HepG2 (cell line): ENCODE results near the gene CAPN11. TPM values are rescaled to one million over a fixed set of nuclear protein-coding genes. Genes with fewer than 3 reads are reported as not detected.

Experiments
- ERF ChIP-seq: IDR thresholded peaks from 2 replicates; pipeline ENCODE4 v1.6.1; 2018; ENCODE audit warnings: missing biosample characterization, missing genetic modification reagents
- EZH2 ChIP-seq: conservative IDR thresholded peaks from 2 replicates; pipeline ENCODE4 v1.6.1; 2012; ENCODE audit warnings: mild to moderate bottlenecking, low read depth, low read length, moderate library complexity
- HDAC2 ChIP-seq: sonication (generic); formaldehyde crosslinking; IDR thresholded peaks from 2 replicates; pipeline ENCODE4 v1.4.0; 2020; ENCODE audit warnings: missing genetic modification reagents
- HES4 ChIP-seq: sonication (generic); formaldehyde crosslinking; IDR thresholded peaks from 2 replicates; pipeline ENCODE4 v1.9.0; 2021; ENCODE audit warnings: mild to moderate bottlenecking, missing genetic modification reagents, borderline replicate concordance
- KAT7 ChIP-seq: IDR thresholded peaks from 2 replicates; pipeline ENCODE4 v1.6.1; 2018; ENCODE audit warnings: borderline replicate concordance, missing compliant biosample characterization
- KDM3A ChIP-seq: IDR thresholded peaks from 2 replicates; pipeline ENCODE4 v1.6.1; 2018; ENCODE audit warnings: low read depth, missing compliant biosample characterization
- KDM5B ChIP-seq: sonication (generic); formaldehyde crosslinking; IDR thresholded peaks from 2 replicates; pipeline ENCODE4 v1.4.0; 2020; ENCODE audit warnings: missing genetic modification reagents, mild to moderate bottlenecking, borderline replicate concordance
- LCORL ChIP-seq, 2 experiments: fragments of 450-650 bp in 1 of 2; sonication (generic) in 1 of 2; formaldehyde crosslinking in 1 of 2; IDR thresholded peaks; 2 replicates each; pipeline versions ENCODE4 v1.5.0 to v1.6.1; 2017 to 2020; ENCODE audit warnings: antibody characterized with exemption in 1 of 2, missing genetic modification reagents in 1 of 2
- NFRKB ChIP-seq: fragments of 450-650 bp; IDR thresholded peaks from 2 replicates; pipeline ENCODE4 v1.6.1; 2017
- PITX1 ChIP-seq: sonication (generic); formaldehyde crosslinking; IDR thresholded peaks from 2 replicates; pipeline ENCODE4 v1.5.1; 2020; ENCODE audit warnings: mild to moderate bottlenecking, missing genetic modification reagents
- SIX4 ChIP-seq: sonication (generic); formaldehyde crosslinking; IDR thresholded peaks from 2 replicates; pipeline ENCODE4 v1.4.0; 2020; ENCODE audit warnings: missing genetic modification reagents
- XBP1 ChIP-seq: sonication (generic); formaldehyde crosslinking; IDR thresholded peaks from 2 replicates; pipeline ENCODE4 v1.5.0; 2020; ENCODE audit warnings: missing genetic modification reagents
- ZNF138 ChIP-seq: sonication (generic); formaldehyde crosslinking; IDR thresholded peaks from 2 replicates; pipeline ENCODE4 v1.5.0; 2020; ENCODE audit warnings: mild to moderate bottlenecking, low read depth, missing genetic modification reagents
- ZNF501 ChIP-seq: sonication (generic); formaldehyde crosslinking; IDR thresholded peaks from 2 replicates; pipeline ENCODE4 v1.5.1; 2020; ENCODE audit warnings: mild to moderate bottlenecking, moderate library complexity, missing genetic modification reagents
- ZNF510 ChIP-seq: sonication (generic); formaldehyde crosslinking; IDR thresholded peaks from 2 replicates; pipeline ENCODE4 v1.4.0; 2020; ENCODE audit warnings: low read depth, mild to moderate bottlenecking, missing genetic modification reagents
- ZNF607 ChIP-seq: sonication (generic); formaldehyde crosslinking; IDR thresholded peaks from 2 replicates; pipeline ENCODE4 v1.5.1; 2020; ENCODE audit warnings: missing genetic modification reagents, mild to moderate bottlenecking, borderline replicate concordance
- polyA plus RNA-seq, 8 experiments: library from polyadenylated mRNA; depleted of rRNA in 3 of 8; stranded (reverse) in 7 of 8; unstranded in 1 of 8; fragments of >200 nt; fragmentation: Illumina TruSeq in 4 of 8; extraction: Trizol in 4 of 8; gene quantifications; 2 replicates each; pipeline versions ENCODE4 v1.2.1 to v1.2.3, GENCODE V29; 2011 to 2016; ENCODE audit warnings: low read depth in 4 of 8, missing spikeins in 1 of 8, mixed read lengths in 1 of 8; ENCODE audit not compliant: insufficient read depth in 1 of 8
- total RNA-seq, 5 experiments: library from RNA; depleted of rRNA; stranded (reverse); fragments of >200 nt; fragmentation: Illumina TruSeq; extraction: Trizol; gene quantifications; 2 replicates each; pipeline ENCODE4 v1.2.3, GENCODE V29; 2016; ENCODE audit warnings: low read depth in 1 of 5
- TF ChIP-seq, protein P1 (sequence below): sonication (generic); formaldehyde crosslinking; IDR thresholded peaks from 2 replicates; pipeline ENCODE4 v1.5.0; 2020; ENCODE audit warnings: missing genetic modification reagents, mild to moderate bottlenecking, borderline replicate concordance
- TF ChIP-seq, protein P2 (sequence below): sonication (generic); formaldehyde crosslinking; IDR thresholded peaks from 2 replicates; pipeline ENCODE4 v1.8.0; 2022; ENCODE audit warnings: mild to moderate bottlenecking, missing genetic modification reagents; ENCODE audit not compliant: insufficient replicate concordance
- TF ChIP-seq, protein P3 (sequence below), 2 experiments: sonication (generic) in 1 of 2; formaldehyde crosslinking in 1 of 2; IDR thresholded peaks; 2 replicates each; pipeline versions ENCODE4 v1.4.0 to v1.6.1; 2018 to 2020; ENCODE audit warnings: missing genetic modification reagents in 2 of 2, borderline replicate concordance in 1 of 2, low read depth in 1 of 2, mild to moderate bottlenecking in 1 of 2, missing biosample characterization in 1 of 2
- TF ChIP-seq, protein P4 (sequence below): IDR thresholded peaks from 2 replicates; pipeline ENCODE4 v1.6.1; 2016; ENCODE audit warnings: missing genetic modification reagents, missing compliant biosample characterization
- TF ChIP-seq, protein P5 (sequence below): IDR thresholded peaks from 2 replicates; pipeline ENCODE4 v1.6.1; 2018; ENCODE audit warnings: missing genetic modification reagents

Gene CAPN11
- total and polyA plus RNA-seq, 2 of the 13 experiments (the other 11 are each of a cell fraction or from before 2014, with no cell fraction given), result 0.07 to 0.11 TPM

DNA sequence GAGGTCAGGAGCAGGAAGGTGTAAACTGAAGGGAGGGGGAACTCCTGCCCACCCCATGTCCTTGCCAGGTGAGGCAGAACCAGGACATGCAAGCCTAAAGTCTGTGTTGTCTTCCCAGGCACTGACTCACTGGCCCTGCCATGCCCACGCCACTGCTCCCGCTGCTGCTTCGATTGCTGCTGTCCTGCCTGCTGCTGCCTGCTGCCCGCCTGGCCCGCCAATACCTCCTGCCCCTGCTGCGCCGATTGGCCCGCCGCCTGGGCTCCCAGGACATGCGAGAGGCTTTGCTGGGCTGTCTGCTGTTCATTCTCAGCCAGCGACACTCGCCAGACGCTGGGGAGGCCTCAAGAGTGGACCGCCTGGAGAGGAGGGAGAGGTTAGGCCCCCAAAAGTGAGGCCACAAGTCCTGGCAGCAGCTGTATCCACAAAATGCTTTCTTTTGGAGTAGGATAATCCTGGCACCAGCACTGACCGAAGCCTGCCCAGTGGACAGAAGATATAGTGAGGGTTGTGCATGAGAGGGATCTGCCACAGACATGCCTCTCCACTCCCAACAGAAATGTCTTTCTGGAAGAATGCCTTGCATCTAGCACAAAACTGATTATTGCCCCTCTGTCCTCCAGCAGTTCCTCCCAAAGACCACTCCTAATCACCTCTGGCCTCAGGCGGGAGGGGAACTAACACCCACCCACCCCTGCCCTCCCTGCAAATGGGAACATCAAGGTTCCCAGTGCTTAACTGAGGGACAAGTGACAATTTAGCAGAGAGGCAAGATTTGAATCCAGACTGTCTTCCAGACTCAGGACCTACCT is 58.9 kb downstream of the CAPN11 start (continued):
- TF ChIP-seq ERF (CRISPR knock-in tag) (peak; percentile 72; the same call in 1 of the 2 replicates), SIX4 (CRISPR knock-in tag) (0 out of 2 replicates have a peak, but pooled peaks have one; percentile 33), PITX1 (CRISPR knock-in tag) (peak; percentile 49; the same call in 1 of the 2 replicates), XBP1 (no peak), ZNF510 (CRISPR knock-in tag) (no peak), NFRKB (no peak), EZH2 (peak; percentile 80; the same call in 1 of the 2 replicates), ZNF138 (CRISPR knock-in tag) (peak; percentile 82; the same call in 1 of the 2 replicates), KDM3A (0 out of 2 replicates have a peak, but pooled peaks have one; percentile 20), KAT7 (CRISPR knock-in tag) (0 out of 2 replicates have a peak, but pooled peaks have one; percentile 49), KDM5B (peak; percentile 92), HDAC2 (peak; percentile 30; the same call in 1 of the 2 replicates), ZNF501 (CRISPR knock-in tag) (peak; percentile 34; the same call in 1 of the 2 replicates), LCORL (IDR thresholded peaks at IDR 0.05) (no peak), LCORL (CRISPR knock-in tag; IDR thresholded peaks at IDR 0.05) (peak; percentile 46; the same call in 1 of the 2 replicates), ZNF607 (0 out of 2 replicates have a peak, but pooled peaks have one; percentile 27), HES4 (CRISPR knock-in tag) (peak; percentile 37; the same call in 1 of the 2 replicates)
- TF ChIP-seq, protein P1, sequence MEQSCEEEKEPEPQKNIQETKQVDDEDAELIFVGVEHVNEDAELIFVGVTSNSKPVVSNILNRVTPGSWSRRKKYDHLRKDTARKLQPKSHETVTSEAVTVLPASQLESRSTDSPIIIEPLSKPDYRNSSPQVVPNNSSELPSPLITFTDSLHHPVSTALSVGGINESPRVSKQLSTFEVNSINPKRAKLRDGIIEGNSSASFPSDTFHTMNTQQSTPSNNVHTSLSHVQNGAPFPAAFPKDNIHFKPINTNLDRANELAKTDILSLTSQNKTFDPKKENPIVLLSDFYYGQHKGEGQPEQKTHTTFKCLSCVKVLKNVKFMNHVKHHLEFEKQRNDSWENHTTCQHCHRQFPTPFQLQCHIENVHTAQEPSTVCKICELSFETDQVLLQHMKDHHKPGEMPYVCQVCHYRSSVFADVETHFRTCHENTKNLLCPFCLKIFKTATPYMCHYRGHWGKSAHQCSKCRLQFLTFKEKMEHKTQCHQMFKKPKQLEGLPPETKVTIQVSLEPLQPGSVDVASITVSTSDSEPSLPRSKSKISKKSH (CRISPR knock-in tag), result peak; percentile 85
- TF ChIP-seq, protein P2, sequence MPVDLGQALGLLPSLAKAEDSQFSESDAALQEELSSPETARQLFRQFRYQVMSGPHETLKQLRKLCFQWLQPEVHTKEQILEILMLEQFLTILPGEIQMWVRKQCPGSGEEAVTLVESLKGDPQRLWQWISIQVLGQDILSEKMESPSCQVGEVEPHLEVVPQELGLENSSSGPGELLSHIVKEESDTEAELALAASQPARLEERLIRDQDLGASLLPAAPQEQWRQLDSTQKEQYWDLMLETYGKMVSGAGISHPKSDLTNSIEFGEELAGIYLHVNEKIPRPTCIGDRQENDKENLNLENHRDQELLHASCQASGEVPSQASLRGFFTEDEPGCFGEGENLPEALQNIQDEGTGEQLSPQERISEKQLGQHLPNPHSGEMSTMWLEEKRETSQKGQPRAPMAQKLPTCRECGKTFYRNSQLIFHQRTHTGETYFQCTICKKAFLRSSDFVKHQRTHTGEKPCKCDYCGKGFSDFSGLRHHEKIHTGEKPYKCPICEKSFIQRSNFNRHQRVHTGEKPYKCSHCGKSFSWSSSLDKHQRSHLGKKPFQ (CRISPR knock-in tag), result no peak
- TF ChIP-seq, protein P3, sequence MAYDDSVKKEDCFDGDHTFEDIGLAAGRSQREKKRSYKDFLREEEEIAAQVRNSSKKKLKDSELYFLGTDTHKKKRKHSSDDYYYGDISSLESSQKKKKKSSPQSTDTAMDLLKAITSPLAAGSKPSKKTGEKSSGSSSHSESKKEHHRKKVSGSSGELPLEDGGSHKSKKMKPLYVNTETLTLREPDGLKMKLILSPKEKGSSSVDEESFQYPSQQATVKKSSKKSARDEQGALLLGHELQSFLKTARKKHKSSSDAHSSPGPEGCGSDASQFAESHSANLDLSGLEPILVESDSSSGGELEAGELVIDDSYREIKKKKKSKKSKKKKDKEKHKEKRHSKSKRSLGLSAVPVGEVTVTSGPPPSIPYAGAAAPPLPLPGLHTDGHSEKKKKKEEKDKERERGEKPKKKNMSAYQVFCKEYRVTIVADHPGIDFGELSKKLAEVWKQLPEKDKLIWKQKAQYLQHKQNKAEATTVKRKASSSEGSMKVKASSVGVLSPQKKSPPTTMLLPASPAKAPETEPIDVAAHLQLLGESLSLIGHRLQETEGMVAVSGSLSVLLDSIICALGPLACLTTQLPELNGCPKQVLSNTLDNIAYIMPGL (CRISPR knock-in tag; IDR thresholded peaks at IDR 0.05; ENCODE audit: borderline replicate concordance in 1 of 2, low read depth in 1 of 2), result peak in 1 of 2 experiments; percentile 51; a peak in 1 of 4 replicates
- TF ChIP-seq, protein P4, sequence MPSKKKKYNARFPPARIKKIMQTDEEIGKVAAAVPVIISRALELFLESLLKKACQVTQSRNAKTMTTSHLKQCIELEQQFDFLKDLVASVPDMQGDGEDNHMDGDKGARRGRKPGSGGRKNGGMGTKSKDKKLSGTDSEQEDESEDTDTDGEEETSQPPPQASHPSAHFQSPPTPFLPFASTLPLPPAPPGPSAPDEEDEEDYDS (CRISPR knock-in tag), result peak; percentile 31; the same call in 1 of the 2 replicates
- TF ChIP-seq, protein P5, sequence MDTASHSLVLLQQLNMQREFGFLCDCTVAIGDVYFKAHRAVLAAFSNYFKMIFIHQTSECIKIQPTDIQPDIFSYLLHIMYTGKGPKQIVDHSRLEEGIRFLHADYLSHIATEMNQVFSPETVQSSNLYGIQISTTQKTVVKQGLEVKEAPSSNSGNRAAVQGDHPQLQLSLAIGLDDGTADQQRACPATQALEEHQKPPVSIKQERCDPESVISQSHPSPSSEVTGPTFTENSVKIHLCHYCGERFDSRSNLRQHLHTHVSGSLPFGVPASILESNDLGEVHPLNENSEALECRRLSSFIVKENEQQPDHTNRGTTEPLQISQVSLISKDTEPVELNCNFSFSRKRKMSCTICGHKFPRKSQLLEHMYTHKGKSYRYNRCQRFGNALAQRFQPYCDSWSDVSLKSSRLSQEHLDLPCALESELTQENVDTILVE (CRISPR knock-in tag), result no peak
